Peyer's patch (tissue), 4 donors: Measurements from ENCODE around the gene CERS3. TPM values are rescaled to one million over a fixed set of nuclear protein-coding genes. Genes with fewer than 3 reads are reported as not detected.

Experiments
- DNase-seq, 3 donors: peaks; one replicate each; pipeline ENCODE4 v3.0.0-alpha.2; 2017 to 2019
- H3K27ac ChIP-seq, 4 donors: fragments of 200-600 bp; sonication (generic); one replicate each; pipeline ENCODE4 v1.5.1; 2016 to 2019
- H3K27me3 ChIP-seq, 2 donors: fragments of 200-600 bp; sonication (generic); one replicate each; pipeline ENCODE4 v1.5.1; 2019
- H3K36me3 ChIP-seq, 3 donors: fragments of 200-600 bp; sonication (generic); one replicate each; pipeline ENCODE4 v1.5.1; 2016 to 2019
- H3K4me1 ChIP-seq, 4 donors: fragments of 200-600 bp; sonication (generic); one replicate each; pipeline ENCODE4 v1.5.1; 2016 to 2019
- H3K4me3 ChIP-seq, 4 donors: fragments of 200-600 bp; sonication (generic); 1 replicate in 3 of 4; 2 replicates in 1 of 4; pipeline ENCODE4 v1.5.1; 2016 to 2019; ENCODE audit warnings: mild to moderate bottlenecking in 1 of 4
- H3K9me3 ChIP-seq, 4 donors: fragments of 200-600 bp; sonication (generic); one replicate each; pipeline ENCODE4 v1.5.1; 2016 to 2019; ENCODE audit warnings: mild to moderate bottlenecking in 1 of 4
- CTCF ChIP-seq, 6 experiments: fragments of 450-650 bp in 4 of 6; fragments of 200-600 bp in 2 of 6; sonication (generic) in 1 of 6; IDR thresholded peaks; one replicate each; pipeline ENCODE4 v1.5.1; 2017 to 2019; ENCODE audit warnings: antibody characterized with exemption in 6 of 6, mild to moderate bottlenecking in 3 of 6, moderate library complexity in 1 of 6
- POLR2A ChIP-seq, 2 donors: fragments of 450-650 bp; IDR thresholded peaks; one replicate each; pipeline ENCODE4 v1.5.1; 2017; ENCODE audit warnings: antibody characterized with exemption in 2 of 2, mild to moderate bottlenecking in 2 of 2, moderate library complexity in 2 of 2
- total RNA-seq, 4 donors: library from RNA; depleted of rRNA; stranded (reverse); fragments of >200 nt; gene quantifications; one replicate each; pipeline ENCODE4 v1.1.0, GENCODE V29; 2016

The CERS3 gene
- total RNA-seq = not detected

- TF ChIP-seq POLR2A (IDR thresholded peaks at IDR 0.05) (no peak), CTCF (IDR thresholded peaks at IDR 0.05) (no peak)
- H3K36me3 ChIP-seq = no peaks in the 10 kb centered on the region
- no peak within 1 kb of the TSS for H3K4me3 ChIP-seq
- H3K27me3 ChIP-seq = no peaks in the 10 kb centered on the region
- no peaks in the 10 kb centered on the region for H3K9me3 ChIP-seq
- no peak for DNase-seq
- H3K4me1 ChIP-seq = no peaks in the 10 kb centered on the region
- H3K27ac ChIP-seq = no peak within 1 kb of the TSS
Observed at GRCh38 chr15:100528833-100529428, at the start of gene CERS3. CERS3 (minus strand) TSS chr15:100528950; CDS start chr15:100501849, 27,101 bp downstream.

GRCh38 chr15:100573526-100573925, 44.8 kb upstream of the CERS3 start:
- no peak for TF ChIP-seq POLR2A (IDR thresholded peaks at IDR 0.05)
- Histone ChIP-seq H3K4me1 (no peaks in the 10 kb centered on the region), H3K36me3 (peaks cover 0 to 16% (median 0%) of the 10 kb centered on the region in 3 donors), H3K27me3 (no peaks in the 10 kb centered on the region), H3K27ac (no peak overlapping the region), H3K4me3 (no peak overlapping the region), H3K9me3 (no peaks in the 10 kb centered on the region)
- DNase-seq = no peak

- no peak for DNase-seq
- TF ChIP-seq POLR2A (IDR thresholded peaks at IDR 0.05) = no peak
- peak in 5 of 6 experiments; percentile 21 to 53 (median 41) for TF ChIP-seq CTCF (IDR thresholded peaks at IDR 0.05)
- Histone ChIP-seq H3K4me3 (no peak overlapping the region), H3K9me3 (no peaks in the 10 kb centered on the region), H3K27ac (no peak overlapping the region), H3K36me3 (peaks cover 0 to 16% (median 0%) of the 10 kb centered on the region in 3 donors), H3K4me1 (no peaks in the 10 kb centered on the region), H3K27me3 (no peaks in the 10 kb centered on the region)
Observed at GRCh38 chr15:100572362-100572983, 43.7 kb upstream of the CERS3 start.

- H3K36me3 ChIP-seq = peaks cover 0 to 16% (median 0%) of the 10 kb centered on the region in 3 donors
- no peak for DNase-seq
- no peak for TF ChIP-seq CTCF (IDR thresholded peaks at IDR 0.05)
- TF ChIP-seq POLR2A (IDR thresholded peaks at IDR 0.05) = no peak
- H3K9me3 ChIP-seq = no peaks in the 10 kb centered on the region
- H3K27me3 ChIP-seq = no peaks in the 10 kb centered on the region
- no peaks in the 10 kb centered on the region for H3K4me1 ChIP-seq
- H3K27ac ChIP-seq = no peak overlapping the region
- H3K4me3 ChIP-seq = no peak overlapping the region
Observed at GRCh38 chr15:100571592-100572167, 42.9 kb upstream of the CERS3 start.

GRCh38 chr15:100570735-100571313, 42.1 kb upstream of the CERS3 start:
- Histone ChIP-seq H3K9me3 (no peaks in the 10 kb centered on the region), H3K4me3 (no peak overlapping the region), H3K36me3 (peaks cover 0 to 16% (median 0%) of the 10 kb centered on the region in 3 donors), H3K27ac (no peak overlapping the region), H3K4me1 (no peaks in the 10 kb centered on the region), H3K27me3 (no peaks in the 10 kb centered on the region)
- DNase-seq = no peak
- TF ChIP-seq POLR2A (IDR thresholded peaks at IDR 0.05) = no peak
- TF ChIP-seq CTCF (IDR thresholded peaks at IDR 0.05) = no peak

GRCh38 chr15:100570275-100570674, 41.5 kb upstream of the CERS3 start:
- Histone ChIP-seq H3K27ac (no peak overlapping the region), H3K4me3 (no peak overlapping the region), H3K4me1 (no peaks in the 10 kb centered on the region), H3K9me3 (no peaks in the 10 kb centered on the region), H3K36me3 (peaks cover 0 to 16% (median 0%) of the 10 kb centered on the region in 3 donors), H3K27me3 (no peaks in the 10 kb centered on the region)
- DNase-seq = no peak
- TF ChIP-seq POLR2A (IDR thresholded peaks at IDR 0.05) (no peak), CTCF (IDR thresholded peaks at IDR 0.05) (no peak)
